IgD-negative memory B cell (primary cell): ENCODE measurements around the gene SEC61A2. TPM values are rescaled to one million over a fixed set of nuclear protein-coding genes. Genes with fewer than 3 reads are reported as not detected.
"Not testable (repeated sequence)": the region's sequence is repeated elsewhere in the genome, so short reads cannot be mapped to it uniquely, and the experiment has no call there.

Experiments used
- H3K27ac Mint-ChIP-seq, 3 donors: one replicate each; pipeline ENCODE4 v1.8.0; 2020 to 2022; ENCODE audit warnings: mild to moderate bottlenecking in 3 of 3, mixed read lengths in 3 of 3, moderate library complexity in 1 of 3
- H3K27me3 Mint-ChIP-seq: one replicate; pipeline ENCODE4 v1.8.0; 2021; ENCODE audit warnings: mixed read lengths
- H3K36me3 Mint-ChIP-seq: one replicate; pipeline ENCODE4 v1.8.0; 2020; ENCODE audit warnings: mild to moderate bottlenecking, mixed read lengths
- H3K4me1 Mint-ChIP-seq, 3 donors: one replicate each; pipeline ENCODE4 v1.8.0; 2020 to 2022; ENCODE audit warnings: mixed read lengths in 3 of 3, mild to moderate bottlenecking in 1 of 3
- H3K4me3 Mint-ChIP-seq, 4 donors: one replicate each; pipeline ENCODE4 v1.8.0; 2020 to 2022; ENCODE audit warnings: mild to moderate bottlenecking in 4 of 4, mixed read lengths in 4 of 4, moderate library complexity in 3 of 4
- H3K9me3 Mint-ChIP-seq, 3 donors: one replicate each; pipeline ENCODE4 v1.8.0; 2020 to 2021; ENCODE audit warnings: mixed read lengths in 3 of 3, mild to moderate bottlenecking in 1 of 3
- polyA plus RNA-seq: library from polyadenylated mRNA; unstranded; fragments of 300-500 nt; fragmentation: Illumina TruSeq; gene quantifications from one replicate; pipeline ENCODE4 v1.2.3, GENCODE V29; 2021

The SEC61A2 gene
- polyA plus RNA-seq, 1 donor from 2014 or later = 1.5 TPM

GRCh38 chr10:12130237-12130872 lies 878 bp downstream of the SEC61A2 start:
- Mint-ChIP-seq H3K27me3 (no peaks in the 10 kb centered on the region), H3K4me3 (peak overlapping the region; percentile 90 to 96 (median 94)), H3K9me3 (no peaks in the 10 kb centered on the region), H3K36me3 (no peaks in the 10 kb centered on the region), H3K27ac (peak overlapping the region; percentile 76 to 98 (median 94)), H3K4me1 (peaks cover 7 to 16% (median 15%) of the 10 kb centered on the region in 3 donors)

DNA sequence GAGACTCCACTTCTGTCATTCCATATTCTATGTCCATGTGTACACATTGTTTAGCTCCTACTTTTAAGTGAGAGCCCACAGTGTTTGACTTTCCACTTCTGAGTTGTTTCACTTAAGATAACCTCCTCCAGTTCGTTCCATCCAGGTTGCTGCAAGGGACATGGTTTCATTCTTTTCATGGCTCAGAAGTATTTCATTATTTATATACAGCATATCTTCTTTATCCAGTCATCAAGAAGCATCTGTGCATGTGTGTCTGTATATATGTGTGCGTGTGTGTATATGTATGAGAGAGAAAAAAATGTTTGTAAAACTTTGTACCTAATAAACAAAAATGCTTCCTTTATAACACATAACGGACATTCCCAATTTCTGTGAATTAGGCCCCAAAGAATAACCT lies 6.2 kb downstream of the SEC61A2 start:
- Mint-ChIP-seq H3K27ac (no peak overlapping the region), H3K27me3 (no peaks in the 10 kb centered on the region), H3K4me1 (peaks cover 0 to 2% (median 1%) of the 10 kb centered on the region in 3 donors), H3K36me3 (peaks cover 3% of the 10 kb centered on the region), H3K4me3 (no peak overlapping the region), H3K9me3 (no peaks in the 10 kb centered on the region)

DNA sequence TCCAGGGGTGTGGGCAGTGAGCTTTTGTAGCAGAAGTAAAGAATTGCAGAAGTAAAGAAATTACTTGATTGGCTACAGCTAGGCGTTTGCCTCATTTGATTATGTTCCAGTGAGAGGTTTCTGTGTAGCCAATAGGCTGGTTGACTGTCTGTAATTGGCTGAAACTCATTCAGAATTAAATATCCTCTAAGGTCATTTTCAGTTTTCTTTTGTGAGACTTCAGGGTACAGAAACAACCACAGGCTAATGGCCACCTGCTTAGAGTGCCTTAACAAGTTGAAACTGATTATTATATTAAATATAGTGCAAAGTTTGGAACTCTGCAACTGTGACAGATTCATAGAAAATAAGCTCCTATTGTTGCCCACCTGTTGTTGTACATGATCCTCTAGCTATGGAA lies 10.6 kb downstream of the SEC61A2 start:
- Mint-ChIP-seq H3K36me3 (peaks cover 8% of the 10 kb centered on the region), H3K27me3 (no peaks in the 10 kb centered on the region), H3K4me3 (no peak overlapping the region), H3K9me3 (peaks cover 0 to 2% (median 0%) of the 10 kb centered on the region in 3 donors), H3K27ac (no peak overlapping the region), H3K4me1 (peaks cover 0 to 1% (median 0%) of the 10 kb centered on the region in 3 donors)

GRCh38 chr10:12144538-12144937 lies 15.1 kb downstream of the SEC61A2 start:
- Mint-ChIP-seq H3K27ac (no peak overlapping the region), H3K27me3 (no peaks in the 10 kb centered on the region), H3K4me1 (peaks cover 0 to 1% (median 0%) of the 10 kb centered on the region in 3 donors), H3K4me3 (no peak overlapping the region), H3K9me3 (peaks cover 0 to 2% (median 0%) of the 10 kb centered on the region in 3 donors), H3K36me3 (peaks cover 12% of the 10 kb centered on the region)

DNA sequence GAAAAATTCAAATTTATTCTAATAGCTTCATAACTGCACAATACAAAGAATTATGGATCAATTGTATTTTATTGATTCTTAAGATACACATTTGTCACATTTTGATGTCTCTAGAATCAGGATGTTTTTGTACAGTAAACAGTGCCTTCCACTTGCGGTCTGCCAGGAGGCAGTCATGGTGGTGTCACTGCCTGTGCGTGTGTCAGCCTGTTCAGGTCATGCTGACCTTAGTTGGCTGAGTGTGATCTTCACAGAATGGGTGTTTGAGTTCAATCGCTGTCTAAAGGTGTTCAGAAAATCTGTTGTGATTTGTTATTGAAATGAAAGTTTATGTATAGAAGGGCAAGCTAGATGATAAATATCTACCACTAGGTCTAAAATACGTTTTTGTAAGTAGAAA lies 20.7 kb downstream of the SEC61A2 start:
- H3K4me1 Mint-ChIP-seq = no peaks in the 10 kb centered on the region
- H3K9me3 Mint-ChIP-seq = no peaks in the 10 kb centered on the region
- no peak overlapping the region for H3K27ac Mint-ChIP-seq
- H3K4me3 Mint-ChIP-seq = no peak overlapping the region
- H3K36me3 Mint-ChIP-seq = peaks cover 16% of the 10 kb centered on the region
- no peaks in the 10 kb centered on the region for H3K27me3 Mint-ChIP-seq

DNA sequence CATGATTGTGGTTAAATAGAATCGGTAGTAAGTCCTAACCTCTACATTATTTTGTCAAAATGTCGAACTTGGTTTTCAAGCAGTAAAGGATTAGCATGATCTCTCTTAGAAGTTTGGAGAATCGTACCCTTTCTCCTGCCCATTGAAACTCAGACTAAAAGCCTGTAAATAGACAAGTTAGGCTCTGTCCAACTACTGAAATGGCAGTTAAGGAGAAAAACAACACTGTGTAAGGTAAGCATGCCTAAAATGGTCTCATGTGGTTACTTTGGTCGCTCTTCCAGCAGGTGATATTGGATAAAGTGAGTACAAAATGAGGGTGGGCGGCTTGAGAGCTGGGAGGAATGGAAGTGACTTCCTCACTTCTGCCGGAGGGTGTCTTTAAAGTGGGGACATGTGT lies 25.0 kb downstream of the SEC61A2 start:
- Mint-ChIP-seq H3K4me1 (no peaks in the 10 kb centered on the region), H3K36me3 (peaks cover 10% of the 10 kb centered on the region), H3K9me3 (no peaks in the 10 kb centered on the region), H3K27ac (no peak overlapping the region), H3K27me3 (no peaks in the 10 kb centered on the region), H3K4me3 (no peak overlapping the region)

GRCh38 chr10:12156367-12157123 lies 27.1 kb downstream of the SEC61A2 start:
- no peaks in the 10 kb centered on the region for H3K4me1 Mint-ChIP-seq
- no peaks in the 10 kb centered on the region for H3K27me3 Mint-ChIP-seq
- peaks cover 6% of the 10 kb centered on the region for H3K36me3 Mint-ChIP-seq
- H3K4me3 Mint-ChIP-seq = no peak overlapping the region
- no peaks in the 10 kb centered on the region for H3K9me3 Mint-ChIP-seq
- H3K27ac Mint-ChIP-seq = no peak overlapping the region

- Mint-ChIP-seq H3K4me3 (no peak overlapping the region), H3K4me1 (no peaks in the 10 kb centered on the region), H3K27me3 (no peaks in the 10 kb centered on the region), H3K36me3 (peaks cover 6% of the 10 kb centered on the region), H3K9me3 (no peaks in the 10 kb centered on the region), H3K27ac (peak overlapping the region in 1 of 3 donors; percentile 39)
These were observed 28.6 kb downstream of the SEC61A2 start for GRCh38 chr10:12158111-12158510.

- H3K4me1 Mint-ChIP-seq = no peaks in the 10 kb centered on the region
- H3K4me3 Mint-ChIP-seq = no peak overlapping the region
- H3K9me3 Mint-ChIP-seq = no peaks in the 10 kb centered on the region
- no peak overlapping the region for H3K27ac Mint-ChIP-seq
- H3K27me3 Mint-ChIP-seq = no peaks in the 10 kb centered on the region
- H3K36me3 Mint-ChIP-seq = peaks cover 4% of the 10 kb centered on the region
These were observed 31.2 kb downstream of the SEC61A2 start for GRCh38 chr10:12160664-12161063.

DNA sequence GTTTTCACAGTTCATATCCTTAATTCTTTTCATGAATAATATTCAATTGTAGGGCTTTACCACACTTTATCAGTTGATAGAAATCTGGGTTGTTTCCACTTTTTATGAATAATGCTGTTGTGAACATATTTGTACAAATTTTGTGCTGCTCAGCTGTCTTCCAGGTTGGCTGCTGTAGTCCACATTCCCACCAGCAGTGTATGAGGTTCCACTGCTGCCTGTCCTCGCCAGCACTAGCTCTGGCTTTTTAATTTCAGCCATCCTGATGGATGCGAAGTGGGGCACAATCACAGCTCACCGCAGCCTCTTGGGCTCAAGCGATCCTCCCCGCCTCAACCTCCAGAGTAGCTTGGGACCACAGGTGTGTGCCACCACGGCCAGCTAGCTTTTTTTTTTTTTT lies 33.5 kb downstream of the SEC61A2 start:
- Mint-ChIP-seq H3K27me3 (no peaks in the 10 kb centered on the region), H3K9me3 (no peaks in the 10 kb centered on the region), H3K4me3 (no peak overlapping the region), H3K4me1 (no peaks in the 10 kb centered on the region), H3K27ac (no peak overlapping the region), H3K36me3 (peaks cover 9% of the 10 kb centered on the region)

DNA sequence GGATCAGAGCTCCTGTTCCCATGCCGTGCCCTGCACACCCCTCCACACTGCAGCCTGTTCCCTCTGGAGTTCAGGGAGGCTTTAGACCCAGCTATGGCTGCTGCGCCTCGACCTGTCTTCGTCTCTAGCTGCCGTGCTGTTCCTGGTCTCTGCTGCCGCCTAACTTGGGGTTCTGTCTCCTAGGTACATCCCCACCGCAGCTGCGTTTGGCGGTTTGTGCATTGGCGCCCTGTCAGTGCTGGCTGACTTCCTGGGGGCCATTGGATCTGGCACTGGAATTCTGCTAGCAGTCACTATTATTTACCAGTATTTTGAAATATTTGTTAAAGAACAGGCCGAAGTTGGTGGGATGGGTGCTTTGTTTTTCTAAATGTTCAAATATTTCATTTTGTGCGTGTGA lies 34.6 kb downstream of the SEC61A2 start:
- no peak overlapping the region for H3K27ac Mint-ChIP-seq
- peaks cover 9% of the 10 kb centered on the region for H3K36me3 Mint-ChIP-seq
- H3K9me3 Mint-ChIP-seq = no peaks in the 10 kb centered on the region
- H3K4me3 Mint-ChIP-seq = no peak overlapping the region
- H3K27me3 Mint-ChIP-seq = no peaks in the 10 kb centered on the region
- H3K4me1 Mint-ChIP-seq = no peaks in the 10 kb centered on the region

DNA sequence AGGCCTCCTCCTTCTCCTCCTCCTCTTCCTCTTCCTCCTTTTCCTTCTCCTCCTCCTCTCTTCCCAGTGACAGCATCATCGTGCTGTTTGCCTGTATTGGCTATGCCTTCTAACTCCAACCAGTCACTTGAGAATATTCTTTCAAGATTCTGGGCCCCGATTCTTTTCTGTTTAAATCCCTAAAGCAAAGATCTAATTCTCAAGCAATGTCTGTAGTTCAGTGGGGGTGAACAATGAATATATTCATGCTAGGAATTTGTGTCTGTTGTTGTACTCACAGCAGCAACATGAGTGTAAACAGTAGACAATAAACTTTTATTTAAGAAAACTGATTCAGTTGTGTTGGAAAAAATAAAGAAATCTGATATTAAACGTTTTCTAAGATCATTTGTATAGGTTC lies 35.6 kb downstream of the SEC61A2 start:
- no peak overlapping the region for H3K27ac Mint-ChIP-seq
- H3K9me3 Mint-ChIP-seq = no peaks in the 10 kb centered on the region
- H3K4me3 Mint-ChIP-seq = no peak overlapping the region
- no peaks in the 10 kb centered on the region for H3K4me1 Mint-ChIP-seq
- H3K27me3 Mint-ChIP-seq = no peaks in the 10 kb centered on the region
- peaks cover 9% of the 10 kb centered on the region for H3K36me3 Mint-ChIP-seq

GRCh38 chr10:12165999-12166775 lies 36.7 kb downstream of the SEC61A2 start:
- no peaks in the 10 kb centered on the region for H3K4me1 Mint-ChIP-seq
- no peaks in the 10 kb centered on the region for H3K9me3 Mint-ChIP-seq
- no peaks in the 10 kb centered on the region for H3K27me3 Mint-ChIP-seq
- peaks cover 5% of the 10 kb centered on the region for H3K36me3 Mint-ChIP-seq
- no peak overlapping the region for H3K4me3 Mint-ChIP-seq
- H3K27ac Mint-ChIP-seq = no peak overlapping the region

GRCh38 chr10:12171512-12171911 lies 42.0 kb downstream of the SEC61A2 start:
- H3K9me3 Mint-ChIP-seq, H3K4me1 Mint-ChIP-seq, H3K4me3 Mint-ChIP-seq, H3K27me3 Mint-ChIP-seq, H3K36me3 Mint-ChIP-seq, H3K27ac Mint-ChIP-seq: not testable (repeated sequence)

DNA sequence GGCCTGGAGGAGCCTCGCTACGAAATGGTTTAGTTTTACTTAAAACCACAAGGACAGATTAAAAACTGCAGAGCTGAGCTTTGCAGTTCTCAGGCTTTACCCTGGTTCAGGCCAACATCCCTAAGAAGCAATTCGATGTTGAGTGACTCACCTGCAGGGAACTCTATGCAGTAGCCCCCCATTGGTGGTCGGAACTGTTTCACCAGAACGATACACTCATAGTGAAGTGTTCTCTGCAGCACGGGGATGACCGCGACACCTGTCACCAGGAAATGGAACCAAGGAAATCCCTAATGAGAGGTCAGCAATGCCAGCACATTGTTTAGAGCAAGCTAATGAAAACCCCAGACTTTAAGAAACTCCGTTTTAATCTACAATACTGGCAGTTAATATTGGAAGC lies 48.2 kb downstream of the SEC61A2 start:
- no peak overlapping the region for H3K27ac Mint-ChIP-seq
- no peaks in the 10 kb centered on the region for H3K9me3 Mint-ChIP-seq
- no peak overlapping the region for H3K4me3 Mint-ChIP-seq
- H3K36me3 Mint-ChIP-seq = no peaks in the 10 kb centered on the region
- H3K27me3 Mint-ChIP-seq = no peaks in the 10 kb centered on the region
- peaks cover 0 to 4% (median 2%) of the 10 kb centered on the region in 3 donors for H3K4me1 Mint-ChIP-seq
